ENCODE measurements around the gene GIGYF2. TPM values are rescaled to one million over a fixed set of nuclear protein-coding genes. Genes with fewer than 3 reads are reported as not detected.

The GIGYF2 gene
- total RNA-seq: 56.0 and 63.4 TPM in 2 replicates

GRCh38 chr2:232697059-232697806, at the start of gene GIGYF2:
GIGYF2 (plus strand) TSS chr2:232697331; CDS start chr2:232735198, 37,867 bp downstream.

GRCh38 chr2:232776435-232776834, 79.3 kb downstream of the GIGYF2 start, which contains the start of gene KCNJ13:
KCNJ13 (minus strand) TSS chr2:232776565; CDS start chr2:232771362, 5,203 bp downstream.

GRCh38 chr2:232870018-232870765, 173.1 kb downstream of the GIGYF2 start, which contains the start of gene SNORC:
SNORC (plus strand) TSS chr2:232870264; CDS start chr2:232870342, 78 bp downstream.

Other genes with a start within 250 kb of the GIGYF2 start
- gene ALPI, start 241.2 kb upstream of the GIGYF2 start, total RNA-seq: not detected in 2 replicates
- gene ECEL1, start 209.5 kb upstream of the GIGYF2 start, total RNA-seq: not detected in 2 replicates
- gene PRSS56, start 176.9 kb upstream of the GIGYF2 start, total RNA-seq: not detected in 2 replicates
- gene CHRND, start 171.2 kb upstream of the GIGYF2 start, total RNA-seq: not detected in 2 replicates
- gene CHRNG, start 157.6 kb upstream of the GIGYF2 start, total RNA-seq: not detected in 2 replicates
- gene TIGD1, start 146.8 kb upstream of the GIGYF2 start, total RNA-seq: 1.0 and 2.8 TPM in 2 replicates
- 60.2 and 68.7 TPM in 2 replicates for gene EIF4E2, start 146.6 kb upstream of the GIGYF2 start, total RNA-seq
- 0.07 TPM in 1 of 2 replicates, not detected in the other for gene EFHD1, start 63.7 kb upstream of the GIGYF2 start, total RNA-seq
- gene KCNJ13, start 79.2 kb downstream of the GIGYF2 start, total RNA-seq: not detected in 2 replicates
- 0.34 and 1.1 TPM in 2 replicates for gene SNORC, start 172.9 kb downstream of the GIGYF2 start, total RNA-seq

Measured in nasal cavity respiratory epithelium epithelial cell of viscerocranial mucosa (primary cell).